HEK293 (cell line): ENCODE measurements around the gene PODXL2.
A peak's percentile ranks its signal among the peaks of the same experiment; 100 is the strongest.

Experiments
- CTCF ChIA-PET: fragments of 350-600 bp; formaldehyde crosslinking; extraction: SDS; loops from one replicate; lab custom pipeline; 2021; ENCODE audit warnings: antibody characterized with exemption; lab: Yijun Ruan, JAX
- POLR2A ChIA-PET: fragments of 300-600 bp; formaldehyde crosslinking; extraction: SDS; loops from one replicate; lab custom pipeline; 2020; ENCODE audit warnings: antibody characterized with exemption, inconsistent platforms; lab: Yijun Ruan, JAX
- H3K27ac ChIP-seq: fragments of 200-500 bp; sonication (Bioruptor generic); 2 replicates; pipeline ENCODE4 v1.5.1; 2014; ENCODE audit warnings: low read depth, low read length, control low read depth, inconsistent platforms; ENCODE audit errors: extremely low read depth
- H3K36me3 ChIP-seq, 2 experiments: fragments of 200-500 bp in 1 of 2; sonication (Bioruptor generic) in 1 of 2; 1 replicate in 1 of 2; 2 replicates in 1 of 2; pipeline ENCODE4 v1.5.1; 2014 to 2017; ENCODE audit warnings: inconsistent platforms in 2 of 2, low read length in 2 of 2; ENCODE audit not compliant: control insufficient read depth in 2 of 2, insufficient read depth in 1 of 2
- H3K4me1 ChIP-seq: fragments of 200-500 bp; sonication (Bioruptor generic); 2 replicates; pipeline ENCODE4 v1.5.1; 2014; ENCODE audit warnings: mild to moderate bottlenecking, low read length, inconsistent platforms; ENCODE audit not compliant: control insufficient read depth, insufficient read depth
- H3K4me3 ChIP-seq: 2 replicates; pipeline ENCODE4 v1.5.1; 2011; ENCODE audit warnings: low read depth, mild to moderate bottlenecking, control low read depth, low read length, moderate library complexity
- H3K9me3 ChIP-seq: fragments of 200-500 bp; sonication (Bioruptor generic); 2 replicates; pipeline ENCODE4 v1.5.1; 2014; ENCODE audit warnings: low read depth, low read length, inconsistent platforms; ENCODE audit not compliant: control insufficient read depth, insufficient read depth
- GLIS2 ChIP-seq: fragments of 450-650 bp; formaldehyde crosslinking; IDR thresholded peaks from 2 replicates; pipeline ENCODE4 v1.5.1; 2016; ENCODE audit warnings: missing biosample characterization, missing genetic modification characterization
- ZBTB48 ChIP-seq: fragments of 450-650 bp; formaldehyde crosslinking; IDR thresholded peaks from 2 replicates; pipeline ENCODE4 v1.5.1; 2016; ENCODE audit warnings: missing biosample characterization, missing genetic modification characterization
- ZFP41 ChIP-seq: fragments of 450-650 bp; formaldehyde crosslinking; IDR thresholded peaks from 2 replicates; pipeline ENCODE4 v1.5.1; 2016; ENCODE audit warnings: missing biosample characterization, missing genetic modification characterization, borderline replicate concordance
- ZNF10 ChIP-seq: fragments of 450-650 bp; formaldehyde crosslinking; IDR thresholded peaks from 2 replicates; pipeline ENCODE4 v1.5.1; 2017; ENCODE audit warnings: missing biosample characterization, missing genetic modification characterization
- ZNF2 ChIP-seq: fragments of 450-650 bp; formaldehyde crosslinking; IDR thresholded peaks from 2 replicates; pipeline ENCODE4 v1.5.1; 2016; ENCODE audit warnings: missing biosample characterization, missing genetic modification characterization
- ZNF211 ChIP-seq: fragments of 450-650 bp; formaldehyde crosslinking; IDR thresholded peaks from 2 replicates; pipeline ENCODE4 v1.5.1; 2016; ENCODE audit warnings: low read depth, missing biosample characterization, missing genetic modification characterization
- ZNF335 ChIP-seq: fragments of 450-650 bp; formaldehyde crosslinking; conservative IDR thresholded peaks from 2 replicates; pipeline ENCODE4 v1.5.1; 2016; ENCODE audit warnings: missing biosample characterization, missing genetic modification characterization
- ZNF501 ChIP-seq: fragments of 450-650 bp; formaldehyde crosslinking; IDR thresholded peaks from 2 replicates; pipeline ENCODE4 v1.5.1; 2016; ENCODE audit warnings: missing biosample characterization, missing genetic modification characterization
- ZNF549 ChIP-seq: fragments of 450-650 bp; IDR thresholded peaks from 2 replicates; pipeline ENCODE4 v1.5.1; 2018; ENCODE audit warnings: missing biosample characterization, missing genetic modification characterization, mild to moderate bottlenecking, inconsistent platforms, moderate library complexity
- ZNF600 ChIP-seq: fragments of 450-650 bp; formaldehyde crosslinking; IDR thresholded peaks from 2 replicates; pipeline ENCODE4 v1.5.1; 2016; ENCODE audit warnings: missing biosample characterization, missing genetic modification characterization
- ZNF623 ChIP-seq: fragments of 450-650 bp; formaldehyde crosslinking; IDR thresholded peaks from 2 replicates; pipeline ENCODE4 v1.5.1; 2016; ENCODE audit warnings: missing biosample characterization, missing genetic modification characterization
- ZNF701 ChIP-seq: fragments of 450-650 bp; formaldehyde crosslinking; IDR thresholded peaks from 2 replicates; pipeline ENCODE4 v1.5.1; 2016; ENCODE audit warnings: missing biosample characterization, missing genetic modification characterization
- ZNF707 ChIP-seq: fragments of 450-650 bp; formaldehyde crosslinking; IDR thresholded peaks from 2 replicates; pipeline ENCODE4 v1.5.1; 2016; ENCODE audit warnings: missing biosample characterization, missing genetic modification characterization
- ZNF776 ChIP-seq: fragments of 450-650 bp; formaldehyde crosslinking; IDR thresholded peaks from 2 replicates; pipeline ENCODE4 v1.5.0; 2017; ENCODE audit warnings: missing biosample characterization, missing genetic modification characterization, borderline replicate concordance
- ZNF777 ChIP-seq: fragments of 450-650 bp; formaldehyde crosslinking; IDR thresholded peaks from 2 replicates; pipeline ENCODE4 v1.5.1; 2017; ENCODE audit warnings: missing biosample characterization, missing genetic modification characterization, borderline replicate concordance
- ZNF792 ChIP-seq: fragments of 450-650 bp; formaldehyde crosslinking; IDR thresholded peaks from 2 replicates; pipeline ENCODE4 v1.5.1; 2016; ENCODE audit warnings: missing biosample characterization, missing genetic modification characterization
- TF ChIP-seq, protein P1 (sequence below): fragments of 450-650 bp; formaldehyde crosslinking; IDR thresholded peaks from 2 replicates; pipeline ENCODE4 v1.5.1; 2016; ENCODE audit warnings: missing biosample characterization, missing genetic modification characterization, low read depth
- TF ChIP-seq, protein P2 (sequence below): fragments of 450-650 bp; formaldehyde crosslinking; IDR thresholded peaks from 2 replicates; pipeline ENCODE4 v1.5.1; 2016; ENCODE audit warnings: missing biosample characterization, missing genetic modification characterization
- TF ChIP-seq, protein P3 (sequence below): fragments of 450-650 bp; formaldehyde crosslinking; IDR thresholded peaks from 2 replicates; pipeline ENCODE4 v1.5.1; 2016; ENCODE audit warnings: missing biosample characterization, missing genetic modification characterization
- TF ChIP-seq, protein P4 (sequence below): fragments of 450-650 bp; formaldehyde crosslinking; IDR thresholded peaks from 2 replicates; pipeline ENCODE4 v1.5.1; 2016; ENCODE audit warnings: missing biosample characterization, missing genetic modification characterization, borderline replicate concordance

Gene PODXL2

DNA sequence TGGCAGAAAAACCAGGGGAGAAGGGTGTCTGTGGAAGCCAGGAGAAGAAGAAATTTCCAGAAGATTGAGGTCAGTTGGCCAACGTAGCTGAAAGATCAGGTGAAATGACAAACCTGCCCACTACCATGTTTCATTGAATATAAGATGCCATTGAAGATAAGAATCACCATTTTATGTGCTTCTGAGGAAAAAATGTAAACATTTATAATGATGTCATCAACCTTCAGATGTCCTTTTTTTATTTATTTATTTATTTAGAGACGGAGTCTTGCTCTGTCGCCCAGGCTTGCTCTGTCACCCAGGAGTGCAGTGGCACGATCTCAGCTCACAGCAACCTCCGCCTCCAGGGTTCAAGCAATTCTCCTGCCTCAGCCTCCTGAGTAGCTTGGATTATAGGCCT lies 4.9 kb upstream of the PODXL2 start:
- ChIA-PET CTCF (interaction anchor here (0.6 to 1.2 kb wide), 3 partner anchors 49 to 804 kb away, joined by 3 to 4 read pairs (median 3); no protein-coding TSS in a partner anchor), POLR2A (no interaction called here)
- no peak for TF ChIP-seq ZNF211
- TF ChIP-seq, protein P1, sequence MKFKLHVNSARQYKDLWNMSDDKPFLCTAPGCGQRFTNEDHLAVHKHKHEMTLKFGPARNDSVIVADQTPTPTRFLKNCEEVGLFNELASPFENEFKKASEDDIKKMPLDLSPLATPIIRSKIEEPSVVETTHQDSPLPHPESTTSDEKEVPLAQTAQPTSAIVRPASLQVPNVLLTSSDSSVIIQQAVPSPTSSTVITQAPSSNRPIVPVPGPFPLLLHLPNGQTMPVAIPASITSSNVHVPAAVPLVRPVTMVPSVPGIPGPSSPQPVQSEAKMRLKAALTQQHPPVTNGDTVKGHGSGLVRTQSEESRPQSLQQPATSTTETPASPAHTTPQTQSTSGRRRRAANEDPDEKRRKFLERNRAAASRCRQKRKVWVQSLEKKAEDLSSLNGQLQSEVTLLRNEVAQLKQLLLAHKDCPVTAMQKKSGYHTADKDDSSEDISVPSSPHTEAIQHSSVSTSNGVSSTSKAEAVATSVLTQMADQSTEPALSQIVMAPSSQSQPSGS (tag by site-specific recombination), result peak; percentile 84
- no peak for TF ChIP-seq ZNF549 (tag by site-specific recombination)
- no peaks in the 10 kb centered on the region for H3K4me1 ChIP-seq
- no peak overlapping the region for H3K4me3 ChIP-seq
- no peaks in the 10 kb centered on the region for H3K9me3 ChIP-seq
- H3K36me3 ChIP-seq, result peaks cover 6 to 43% of the 10 kb centered on the region in 2 experiments; a peak in 2 of 3 replicates
- H3K27ac ChIP-seq, result no peak overlapping the region

DNA sequence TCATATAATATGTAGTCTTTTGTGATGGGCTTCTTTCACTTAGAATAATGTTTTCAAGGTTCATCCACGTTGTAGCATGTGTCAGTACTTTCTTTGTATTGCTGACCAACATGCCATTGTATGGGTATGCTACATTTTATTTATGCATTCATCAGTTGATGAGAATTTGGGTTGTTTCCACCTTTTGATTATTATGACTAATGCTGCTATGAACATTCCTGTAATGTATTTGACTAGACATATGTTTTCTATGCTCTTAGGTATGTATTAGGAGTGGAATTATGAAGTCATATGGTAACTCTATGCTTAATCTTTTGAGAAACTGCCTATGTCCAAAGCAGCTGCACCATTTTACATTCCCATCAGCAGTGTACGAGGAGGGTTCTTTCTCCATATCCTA lies 3.2 kb upstream of the PODXL2 start:
- Histone ChIP-seq H3K27ac (no peak overlapping the region), H3K36me3 (peaks cover 0 to 25% of the 10 kb centered on the region in 2 experiments; a peak in 1 of 3 replicates), H3K4me1 (no peaks in the 10 kb centered on the region), H3K9me3 (no peaks in the 10 kb centered on the region), H3K4me3 (no peak overlapping the region)
- ChIA-PET CTCF (interaction anchor here (0.6 to 0.7 kb wide), 2 partner anchors 11 to 26 kb away, joined by 3 to 4 read pairs; no protein-coding TSS in a partner anchor), POLR2A (no interaction called here)
- TF ChIP-seq ZNF792 (tag by site-specific recombination) (no peak), ZNF10 (tag by site-specific recombination) (peak; percentile 32; the same call in 1 of the 2 replicates)

DNA sequence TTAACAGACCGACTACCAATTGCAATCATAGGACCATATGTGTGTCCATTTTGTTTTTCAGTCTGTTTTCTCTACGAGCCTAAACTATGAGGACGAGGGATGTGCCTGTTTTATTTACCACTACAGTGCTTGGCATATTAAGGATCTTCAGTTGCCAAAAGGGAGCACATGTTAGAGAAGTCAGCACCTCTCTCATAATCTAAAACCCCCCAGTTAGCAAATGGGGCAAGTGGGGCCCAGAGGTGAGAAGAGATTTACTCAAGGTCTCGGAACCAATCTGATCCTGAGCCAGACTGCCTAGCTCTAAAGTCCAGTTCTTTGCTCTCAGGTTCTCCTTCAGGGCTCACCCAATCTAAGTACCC lies 578 bp upstream of the PODXL2 start:
- ChIA-PET CTCF (no interaction called here), POLR2A (interaction anchor here (1.9 kb wide), 1 partner anchor 31 kb away, joined by 4 read pairs; the partner anchor contains the start of gene MCM2)
- no peaks in the 10 kb centered on the region for H3K36me3 ChIP-seq
- peak; percentile 60 for TF ChIP-seq ZNF335 (tag by site-specific recombination)
- no peak for TF ChIP-seq ZNF776
- no peak for TF ChIP-seq ZFP41 (tag by site-specific recombination)
- H3K9me3 ChIP-seq, result no peaks in the 10 kb centered on the region
- H3K4me3 ChIP-seq, result no peak overlapping the region
- no peaks in the 10 kb centered on the region; the same call in 1 of the 2 replicates for H3K4me1 ChIP-seq
- no peak overlapping the region for H3K27ac ChIP-seq

DNA sequence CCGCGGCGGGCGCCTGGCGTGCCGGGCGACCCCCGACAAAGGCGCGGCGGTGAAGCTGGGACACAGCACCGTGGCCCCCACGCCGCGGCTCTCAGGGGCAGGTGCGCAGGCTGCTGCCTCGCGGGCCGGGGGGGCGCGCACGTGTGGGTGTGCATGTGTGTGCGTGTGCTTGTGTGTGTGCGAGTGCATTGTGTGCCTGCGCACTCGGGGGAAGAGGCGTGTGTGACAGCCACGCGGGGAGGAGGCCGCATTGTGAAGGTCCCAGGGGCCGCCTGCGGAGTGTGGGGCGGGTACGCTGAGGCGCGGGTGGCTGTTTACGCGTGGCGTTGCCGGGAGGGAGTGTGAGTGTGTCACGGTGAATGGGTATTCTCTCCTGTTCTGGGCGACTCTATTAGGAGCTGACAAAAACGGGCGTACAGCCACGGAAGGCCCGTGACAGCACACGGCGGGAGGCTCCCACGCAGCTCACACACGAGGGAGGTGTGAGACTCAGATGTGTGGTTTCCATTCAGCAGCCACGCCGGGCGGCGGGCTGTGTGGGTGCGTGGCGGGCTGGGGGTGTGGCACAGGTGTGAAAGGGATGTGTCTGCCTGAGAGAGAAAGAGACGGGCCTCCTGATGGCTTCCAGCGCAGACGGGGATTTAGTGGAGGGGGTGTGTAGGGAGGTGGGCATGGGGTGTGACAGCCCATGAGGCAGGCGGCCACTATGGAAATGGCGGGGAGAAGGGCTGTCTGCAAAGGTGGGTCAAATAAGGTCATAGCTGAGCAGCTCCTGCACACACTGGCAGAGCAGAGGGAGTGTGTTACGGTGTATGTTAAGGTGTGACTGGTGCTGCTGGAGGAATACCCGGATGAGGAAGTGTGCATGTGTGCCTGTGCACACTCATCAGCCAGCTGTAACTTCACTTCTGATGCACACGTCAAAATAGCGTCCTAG lies 750 bp downstream of the PODXL2 start:
- no peaks in the 10 kb centered on the region; the same call in 1 of the 2 replicates for H3K4me1 ChIP-seq
- no peaks in the 10 kb centered on the region for H3K9me3 ChIP-seq
- H3K4me3 ChIP-seq, result peak overlapping the region; percentile 46
- POLR2A ChIA-PET, result no interaction called here
- peak overlapping the region; percentile 50; the same call in 1 of the 2 replicates for H3K27ac ChIP-seq
- CTCF ChIA-PET, result interaction anchor here (0.5 to 1.4 kb wide), 2 partner anchors 9 to 54 kb away, joined by 3 to 6 read pairs; no protein-coding TSS in a partner anchor
- no peaks in the 10 kb centered on the region for H3K36me3 ChIP-seq
- TF ChIP-seq ZNF335 (tag by site-specific recombination) (peak; percentile 66), ZNF707 (tag by site-specific recombination) (no peak), ZNF623 (tag by site-specific recombination) (no peak), ZNF501 (tag by site-specific recombination) (no peak), ZBTB48 (tag by site-specific recombination) (0 out of 2 replicates have a peak, but pooled peaks have one; percentile 30), ZNF701 (tag by site-specific recombination) (no peak), ZNF600 (peak; percentile 88), GLIS2 (peak; percentile 69), ZNF2 (tag by site-specific recombination) (no peak), ZNF777 (no peak)
- TF ChIP-seq, protein P2, sequence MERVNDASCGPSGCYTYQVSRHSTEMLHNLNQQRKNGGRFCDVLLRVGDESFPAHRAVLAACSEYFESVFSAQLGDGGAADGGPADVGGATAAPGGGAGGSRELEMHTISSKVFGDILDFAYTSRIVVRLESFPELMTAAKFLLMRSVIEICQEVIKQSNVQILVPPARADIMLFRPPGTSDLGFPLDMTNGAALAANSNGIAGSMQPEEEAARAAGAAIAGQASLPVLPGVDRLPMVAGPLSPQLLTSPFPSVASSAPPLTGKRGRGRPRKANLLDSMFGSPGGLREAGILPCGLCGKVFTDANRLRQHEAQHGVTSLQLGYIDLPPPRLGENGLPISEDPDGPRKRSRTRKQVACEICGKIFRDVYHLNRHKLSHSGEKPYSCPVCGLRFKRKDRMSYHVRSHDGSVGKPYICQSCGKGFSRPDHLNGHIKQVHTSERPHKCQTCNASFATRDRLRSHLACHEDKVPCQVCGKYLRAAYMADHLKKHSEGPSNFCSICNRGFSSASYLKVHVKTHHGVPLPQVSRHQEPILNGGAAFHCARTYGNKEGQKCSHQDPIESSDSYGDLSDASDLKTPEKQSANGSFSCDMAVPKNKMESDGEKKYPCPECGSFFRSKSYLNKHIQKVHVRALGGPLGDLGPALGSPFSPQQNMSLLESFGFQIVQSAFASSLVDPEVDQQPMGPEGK (tag by site-specific recombination), result peak; percentile 52; the same call in 1 of the 2 replicates
- TF ChIP-seq, protein P3, sequence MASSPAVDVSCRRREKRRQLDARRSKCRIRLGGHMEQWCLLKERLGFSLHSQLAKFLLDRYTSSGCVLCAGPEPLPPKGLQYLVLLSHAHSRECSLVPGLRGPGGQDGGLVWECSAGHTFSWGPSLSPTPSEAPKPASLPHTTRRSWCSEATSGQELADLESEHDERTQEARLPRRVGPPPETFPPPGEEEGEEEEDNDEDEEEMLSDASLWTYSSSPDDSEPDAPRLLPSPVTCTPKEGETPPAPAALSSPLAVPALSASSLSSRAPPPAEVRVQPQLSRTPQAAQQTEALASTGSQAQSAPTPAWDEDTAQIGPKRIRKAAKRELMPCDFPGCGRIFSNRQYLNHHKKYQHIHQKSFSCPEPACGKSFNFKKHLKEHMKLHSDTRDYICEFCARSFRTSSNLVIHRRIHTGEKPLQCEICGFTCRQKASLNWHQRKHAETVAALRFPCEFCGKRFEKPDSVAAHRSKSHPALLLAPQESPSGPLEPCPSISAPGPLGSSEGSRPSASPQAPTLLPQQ (tag by site-specific recombination), result no peak
- TF ChIP-seq, protein P4, sequence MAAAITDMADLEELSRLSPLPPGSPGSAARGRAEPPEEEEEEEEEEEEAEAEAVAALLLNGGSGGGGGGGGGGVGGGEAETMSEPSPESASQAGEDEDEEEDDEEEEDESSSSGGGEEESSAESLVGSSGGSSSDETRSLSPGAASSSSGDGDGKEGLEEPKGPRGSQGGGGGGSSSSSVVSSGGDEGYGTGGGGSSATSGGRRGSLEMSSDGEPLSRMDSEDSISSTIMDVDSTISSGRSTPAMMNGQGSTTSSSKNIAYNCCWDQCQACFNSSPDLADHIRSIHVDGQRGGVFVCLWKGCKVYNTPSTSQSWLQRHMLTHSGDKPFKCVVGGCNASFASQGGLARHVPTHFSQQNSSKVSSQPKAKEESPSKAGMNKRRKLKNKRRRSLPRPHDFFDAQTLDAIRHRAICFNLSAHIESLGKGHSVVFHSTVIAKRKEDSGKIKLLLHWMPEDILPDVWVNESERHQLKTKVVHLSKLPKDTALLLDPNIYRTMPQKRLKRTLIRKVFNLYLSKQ (tag by site-specific recombination), result no peak
